Measurements from ENCODE around the gene PCYT2.
A peak's percentile ranks its signal among the peaks of the same experiment; 100 is the strongest.

PCYT2 gene

GRCh38 chr17:81899514-81900166 is 11.6 kb downstream of the PCYT2 start:
- DNase-seq: no peak

- no peak for DNase-seq
These were observed 12.3 kb downstream of the PCYT2 start for GRCh38 chr17:81898885-81899284.

GRCh38 chr17:81898029-81898866 is 13.0 kb downstream of the PCYT2 start:
- no peak for DNase-seq

- DNase-seq: no peak
These were observed 15.8 kb downstream of the PCYT2 start for GRCh38 chr17:81895400-81895799.

- no peak for DNase-seq
These were observed 20.0 kb downstream of the PCYT2 start for GRCh38 chr17:81891303-81891552.

- peak; percentile 11 for DNase-seq
These were observed 20.5 kb downstream of the PCYT2 start for GRCh38 chr17:81890447-81891302.

- DNase-seq: no peak
These were observed 21.6 kb downstream of the PCYT2 start for GRCh38 chr17:81889602-81890001.

- DNase-seq: no peak
These were observed 22.1 kb downstream of the PCYT2 start for GRCh38 chr17:81888988-81889595.

GRCh38 chr17:81888105-81888987 is 22.9 kb downstream of the PCYT2 start:
- DNase-seq: no peak

- no peak for DNase-seq
These were observed 25.2 kb downstream of the PCYT2 start for GRCh38 chr17:81885869-81886548.

GRCh38 chr17:81885454-81885853 is 25.7 kb downstream of the PCYT2 start:
- no peak for DNase-seq

- no peak for DNase-seq
These were observed 26.2 kb downstream of the PCYT2 start for GRCh38 chr17:81884968-81885367.

- no peak for DNase-seq
These were observed 26.7 kb downstream of the PCYT2 start for GRCh38 chr17:81884520-81884919.

GRCh38 chr17:81879121-81879520 is 32.1 kb downstream of the PCYT2 start:
- DNase-seq: no peak

- DNase-seq: no peak
These were observed 32.9 kb downstream of the PCYT2 start for GRCh38 chr17:81878294-81878693.

GRCh38 chr17:81877569-81877968 is 33.6 kb downstream of the PCYT2 start:
- DNase-seq: no peak

GRCh38 chr17:81871387-81872230 is 39.6 kb downstream of the PCYT2 start:
- peak; percentile 90 for DNase-seq

GRCh38 chr17:81870981-81871386 is 40.2 kb downstream of the PCYT2 start, which contains the start of gene ARHGDIA:
Gene ARHGDIA, minus strand, starts transcription at chr17:81871337. Its CDS starts 1,407 bp downstream, at chr17:81869930.
- no peak for DNase-seq

GRCh38 chr17:81870131-81870980 is 40.8 kb downstream of the PCYT2 start:
- no peak for DNase-seq

Data from NCI-H146 (cell line).